ENCODE results near the gene FAM107B. TPM values are rescaled to one million over a fixed set of nuclear protein-coding genes. Genes with fewer than 3 reads are reported as not detected.

The FAM107B gene
- total RNA-seq, 1 experiment from 2014 or later: 24.5 TPM

- Histone ChIP-seq H3K23me2 (ENCODE audit: insufficient read length, low read depth, low read length, poor library complexity, severe bottlenecking) (no peaks in the 10 kb centered on the region), H3K4ac (ENCODE audit: low read depth, low read length) (no peak overlapping the region), H3K79me1 (ENCODE audit: insufficient read depth, low read depth, low read length, poor library complexity, severe bottlenecking) (peaks cover 3% of the 10 kb centered on the region), H3T11ph (ENCODE audit: low read length) (no peak overlapping the region), H2BK20ac (ENCODE audit: low read depth, low read length, poor library complexity, severe bottlenecking) (no peak overlapping the region), H3K56ac (ENCODE audit: insufficient read length, low read depth, low read length) (no peak overlapping the region), H3K4me2 (ENCODE audit: insufficient read depth, insufficient read length, low read length) (no peak overlapping the region), H4K91ac (ENCODE audit: insufficient read length, low read depth, low read length) (no peak overlapping the region), H4K5ac (ENCODE audit: insufficient read length, low read depth, low read length) (no peak overlapping the region), H3K14ac (ENCODE audit: insufficient read depth, low read length) (no peak overlapping the region), H4K8ac (replicated peaks; ENCODE audit: insufficient read length, low read depth, low read length) (no peak overlapping the region), H3K9me3 (ENCODE audit: control insufficient read depth, low read depth, low read length) (no peaks in the 10 kb centered on the region), H2AK5ac (ENCODE audit: insufficient read length, low read length) (no peak overlapping the region), H2BK15ac (ENCODE audit: low read depth, low read length) (no peak overlapping the region), H3K9ac (ENCODE audit: extremely low read depth, insufficient read length, low read length) (no peak overlapping the region), H3K18ac (ENCODE audit: insufficient read length, low read depth, low read length) (no peak overlapping the region), H4K20me1 (ENCODE audit: control insufficient read depth, insufficient read depth, insufficient read length) (no peaks in the 10 kb centered on the region), H2AFZ (ENCODE audit: low read length) (no peak overlapping the region), H3K27ac (ENCODE audit: insufficient read length, low read depth, low read length) (no peak overlapping the region), H3K79me2 (ENCODE audit: insufficient read depth, low read length) (peaks cover 5% of the 10 kb centered on the region; the same call in 1 of the 2 replicates), H2BK5ac (ENCODE audit: insufficient read length, low read length) (no peak overlapping the region), H3K27me3 (ENCODE audit: insufficient read depth, low read length) (no peaks in the 10 kb centered on the region), H2BK12ac (ENCODE audit: insufficient read length, low read depth, low read length) (no peak overlapping the region), H3K23ac (ENCODE audit: insufficient read length, low read depth, low read length) (no peak overlapping the region), H3K4me1 (ENCODE audit: insufficient read depth, low read length) (peaks cover 9% of the 10 kb centered on the region), H2BK120ac (ENCODE audit: low read depth, low read length, poor library complexity, severe bottlenecking) (no peak overlapping the region)
- Mint-ChIP-seq H3K27me3 (ENCODE audit: low read depth) (no peaks in the 10 kb centered on the region), H3K36me3 (ENCODE audit: insufficient read depth in 1 of 3, low read depth in 3 of 3) (no peaks in the 10 kb centered on the region; a peak in 2 of 7 replicates), H3K4me1 (peaks cover 52 to 66% of the 10 kb centered on the region in 2 experiments), H3K9me3 (no peaks in the 10 kb centered on the region), H3K27ac (no peak overlapping the region), H3K4me3 (no peak overlapping the region)
- no peak for DNase-seq
- no CpG with 5 or more reads among the region's 7 CpGs for WGBS (ENCODE audit: extremely low coverage, insufficient read length, low lambda C conversion rate)
- TF ChIP-seq, protein P1, sequence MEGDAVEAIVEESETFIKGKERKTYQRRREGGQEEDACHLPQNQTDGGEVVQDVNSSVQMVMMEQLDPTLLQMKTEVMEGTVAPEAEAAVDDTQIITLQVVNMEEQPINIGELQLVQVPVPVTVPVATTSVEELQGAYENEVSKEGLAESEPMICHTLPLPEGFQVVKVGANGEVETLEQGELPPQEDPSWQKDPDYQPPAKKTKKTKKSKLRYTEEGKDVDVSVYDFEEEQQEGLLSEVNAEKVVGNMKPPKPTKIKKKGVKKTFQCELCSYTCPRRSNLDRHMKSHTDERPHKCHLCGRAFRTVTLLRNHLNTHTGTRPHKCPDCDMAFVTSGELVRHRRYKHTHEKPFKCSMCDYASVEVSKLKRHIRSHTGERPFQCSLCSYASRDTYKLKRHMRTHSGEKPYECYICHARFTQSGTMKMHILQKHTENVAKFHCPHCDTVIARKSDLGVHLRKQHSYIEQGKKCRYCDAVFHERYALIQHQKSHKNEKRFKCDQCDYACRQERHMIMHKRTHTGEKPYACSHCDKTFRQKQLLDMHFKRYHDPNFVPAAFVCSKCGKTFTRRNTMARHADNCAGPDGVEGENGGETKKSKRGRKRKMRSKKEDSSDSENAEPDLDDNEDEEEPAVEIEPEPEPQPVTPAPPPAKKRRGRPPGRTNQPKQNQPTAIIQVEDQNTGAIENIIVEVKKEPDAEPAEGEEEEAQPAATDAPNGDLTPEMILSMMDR (conservative IDR thresholded peaks at IDR 0.05): no peak
Measured at GRCh38 chr10:14581553-14582321, 193.0 kb downstream of the FAM107B start.

Measured in H9 (cell line).